SK-N-SH treated with all-trans-retinoic acid at 6 μM for 48 hours (cell line): ENCODE results near the gene SIRT6.

Source experiments
- PPARA ChIP-seq: fragments of 250-450 bp; sonication (Bioruptor Pico); IDR thresholded peaks from 2 replicates; pipeline ENCODE4 v1.5.0; 2020; ENCODE audit warnings: mild to moderate bottlenecking, borderline replicate concordance
- ZNF565 ChIP-seq: fragments of 450-650 bp; formaldehyde crosslinking; conservative IDR thresholded peaks from 2 replicates; pipeline ENCODE4 v1.5.0; 2020; ENCODE audit warnings: low read depth, mild to moderate bottlenecking, moderate library complexity
- ZNF70 ChIP-seq: fragments of 450-650 bp; formaldehyde crosslinking; IDR thresholded peaks from 2 replicates; pipeline ENCODE4 v1.5.0; 2020; ENCODE audit warnings: mild to moderate bottlenecking, moderate library complexity
- TF ChIP-seq, protein P1 (sequence below): fragments of 250-450 bp; sonication (Bioruptor Pico); IDR thresholded peaks from 2 replicates; pipeline ENCODE4 v1.8.0; 2020; ENCODE audit warnings: mild to moderate bottlenecking, moderate library complexity, borderline replicate concordance

DNA sequence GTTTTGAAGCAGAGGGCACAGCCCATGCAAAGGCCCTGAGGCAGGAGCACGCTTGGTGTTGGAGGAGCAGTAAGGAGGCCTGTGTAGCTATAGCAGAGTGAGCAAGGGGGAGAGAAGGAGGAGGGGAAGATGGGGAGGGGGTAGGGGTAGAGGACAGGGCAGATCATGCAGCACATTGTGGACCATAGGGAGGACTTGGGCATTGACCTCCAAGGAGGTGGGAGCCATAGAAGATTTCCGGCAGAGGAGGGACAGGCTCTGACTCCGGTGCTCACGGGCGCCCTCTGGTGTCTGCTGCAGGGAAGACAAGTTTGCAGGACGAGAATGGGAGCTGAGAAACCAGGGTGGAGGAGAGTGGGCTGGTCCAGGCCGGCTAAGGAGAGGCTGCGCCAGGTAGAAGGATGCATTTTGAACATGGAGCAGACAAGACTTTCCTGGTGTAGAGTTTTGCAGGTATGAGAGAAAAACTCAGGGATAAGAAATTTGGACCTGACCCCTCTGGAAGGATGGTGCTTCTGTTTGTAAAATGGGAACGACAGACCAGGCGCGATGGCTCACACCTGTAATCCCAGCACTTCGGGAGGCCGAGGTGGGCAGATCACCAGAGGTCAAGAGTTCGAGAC is 42.6 kb downstream of the SIRT6 start:
- TF ChIP-seq, protein P1, sequence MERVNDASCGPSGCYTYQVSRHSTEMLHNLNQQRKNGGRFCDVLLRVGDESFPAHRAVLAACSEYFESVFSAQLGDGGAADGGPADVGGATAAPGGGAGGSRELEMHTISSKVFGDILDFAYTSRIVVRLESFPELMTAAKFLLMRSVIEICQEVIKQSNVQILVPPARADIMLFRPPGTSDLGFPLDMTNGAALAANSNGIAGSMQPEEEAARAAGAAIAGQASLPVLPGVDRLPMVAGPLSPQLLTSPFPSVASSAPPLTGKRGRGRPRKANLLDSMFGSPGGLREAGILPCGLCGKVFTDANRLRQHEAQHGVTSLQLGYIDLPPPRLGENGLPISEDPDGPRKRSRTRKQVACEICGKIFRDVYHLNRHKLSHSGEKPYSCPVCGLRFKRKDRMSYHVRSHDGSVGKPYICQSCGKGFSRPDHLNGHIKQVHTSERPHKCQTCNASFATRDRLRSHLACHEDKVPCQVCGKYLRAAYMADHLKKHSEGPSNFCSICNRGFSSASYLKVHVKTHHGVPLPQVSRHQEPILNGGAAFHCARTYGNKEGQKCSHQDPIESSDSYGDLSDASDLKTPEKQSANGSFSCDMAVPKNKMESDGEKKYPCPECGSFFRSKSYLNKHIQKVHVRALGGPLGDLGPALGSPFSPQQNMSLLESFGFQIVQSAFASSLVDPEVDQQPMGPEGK = no peak
- TF ChIP-seq ZNF565 (CRISPR knock-in tag) = no peak
- TF ChIP-seq PPARA (CRISPR knock-in tag) = no peak
- no peak for TF ChIP-seq ZNF70
